Skeletal muscle tissue (tissue), 4 donors: Measurements from ENCODE around the gene PLPP1. TPM values are rescaled to one million over a fixed set of nuclear protein-coding genes. Genes with fewer than 3 reads are reported as not detected.

Experiments used
- H3K27ac ChIP-seq: one replicate; pipeline ENCODE4 v1.7.0; 2013; ENCODE audit warnings: mild to moderate bottlenecking, low read depth, low read length, inconsistent platforms
- H3K27me3 ChIP-seq, 3 donors: one replicate each; pipeline ENCODE4 v1.7.0; 2013; ENCODE audit warnings: low read length in 3 of 3; ENCODE audit not compliant: control insufficient read depth in 3 of 3, insufficient read depth in 3 of 3
- H3K36me3 ChIP-seq, 3 donors: one replicate each; pipeline ENCODE4 v1.7.0; 2013; ENCODE audit warnings: low read length in 3 of 3; ENCODE audit not compliant: control insufficient read depth in 3 of 3, insufficient read depth in 3 of 3
- H3K4me1 ChIP-seq, 3 donors: one replicate each; pipeline ENCODE4 v1.7.0; 2013; ENCODE audit warnings: low read length in 3 of 3, mild to moderate bottlenecking in 3 of 3; ENCODE audit not compliant: control insufficient read depth in 3 of 3, insufficient read depth in 3 of 3
- H3K4me3 ChIP-seq, 3 donors: one replicate each; pipeline ENCODE4 v1.7.0; 2013; ENCODE audit warnings: low read length in 3 of 3
- H3K9ac ChIP-seq, 3 donors: one replicate each; pipeline ENCODE4 v1.7.0; 2013; ENCODE audit warnings: low read length in 3 of 3, mild to moderate bottlenecking in 3 of 3, moderate library complexity in 2 of 3, low read depth in 1 of 3
- H3K9me3 ChIP-seq, 3 donors: one replicate each; pipeline ENCODE4 v1.7.0; 2013; ENCODE audit warnings: low read length in 3 of 3; ENCODE audit not compliant: control insufficient read depth in 3 of 3
- total RNA-seq: library from RNA; depleted of rRNA; stranded (reverse); fragments of >200 nt; gene quantifications from one replicate; pipeline ENCODE4 v1.2.3, GENCODE V29; 2014
- donor health status: Osteomylitis.

PLPP1 gene
- 101 TPM for total RNA-seq

DNA sequence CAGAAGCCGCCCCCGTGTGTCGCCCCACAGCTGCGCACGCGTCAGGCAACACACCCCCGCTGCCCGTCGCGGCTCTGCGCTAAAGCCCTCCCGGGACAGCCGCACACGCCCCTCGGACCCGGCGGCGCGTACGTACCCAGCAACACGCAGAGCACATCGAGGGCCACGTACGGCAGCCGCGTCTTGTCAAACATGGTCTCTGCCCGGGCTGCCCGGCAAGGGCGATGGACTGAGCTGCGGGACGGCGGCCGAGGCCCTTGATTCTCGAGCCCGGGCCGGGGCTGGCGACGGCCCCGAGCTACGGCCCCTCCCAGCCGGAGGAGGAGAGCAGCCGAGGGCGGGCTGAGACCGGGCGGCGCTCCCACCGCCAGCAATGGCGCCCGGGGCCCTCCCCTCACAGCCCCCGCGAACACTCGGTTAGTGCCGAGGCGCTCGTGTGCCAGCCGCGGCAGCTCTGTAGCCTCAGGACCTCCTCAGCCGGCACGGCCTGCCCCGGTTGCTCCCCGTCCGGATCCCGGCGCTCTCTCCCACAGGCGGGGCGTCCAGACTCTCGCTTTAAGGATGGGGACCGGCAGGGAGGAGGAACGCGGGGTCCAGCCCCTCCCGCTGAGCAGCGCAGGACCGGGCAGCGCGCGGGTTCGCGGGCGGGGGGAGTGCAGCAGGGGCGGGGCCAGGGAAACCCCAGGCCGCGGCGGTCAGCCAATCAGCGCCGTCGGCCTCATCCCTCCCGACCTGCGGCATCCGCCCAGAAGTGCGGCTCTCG, at the start of gene PLPP1:
Gene PLPP1, minus strand, starts transcription at position 529 of the 763 bp plus-strand sequence. Its CDS starts 335 bp downstream, at position 194.
- H3K9me3 ChIP-seq, result no peaks in the 10 kb centered on the region
- peaks cover 0 to 4% (median 3%) of the 10 kb centered on the region in 3 donors for H3K36me3 ChIP-seq
- no peaks in the 10 kb centered on the region for H3K27me3 ChIP-seq
- H3K27ac ChIP-seq, result peak within 1 kb of the TSS; percentile 80
- peak within 1 kb of the TSS; percentile 88 to 93 (median 93) for H3K9ac ChIP-seq
- peak within 1 kb of the TSS; percentile 94 to 96 (median 95) for H3K4me3 ChIP-seq
- peaks cover 6 to 13% (median 10%) of the 10 kb centered on the region in 3 donors for H3K4me1 ChIP-seq

DNA sequence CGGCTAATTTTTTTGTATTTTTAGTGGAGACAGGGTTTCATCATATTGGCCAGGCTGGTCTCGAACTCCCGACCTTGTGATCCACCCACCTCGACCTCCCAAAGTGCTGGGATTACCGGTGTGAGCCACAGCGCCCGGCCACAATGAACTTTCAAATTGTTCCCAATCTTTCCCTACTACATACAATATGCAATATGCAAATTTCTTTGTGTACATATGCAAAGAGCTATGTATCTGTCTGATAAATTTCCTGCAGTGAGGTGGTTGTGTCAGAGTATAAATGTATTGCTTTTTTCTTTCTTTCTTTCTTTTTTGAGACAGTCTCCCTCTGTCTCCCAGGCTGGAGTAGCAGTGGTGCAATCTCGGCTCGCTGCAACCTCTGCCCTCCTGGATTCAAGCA, 48.8 kb upstream of the PLPP1 start:
- Histone ChIP-seq H3K27me3 (no peaks in the 10 kb centered on the region), H3K9me3 (no peaks in the 10 kb centered on the region), H3K4me3 (no peak overlapping the region), H3K4me1 (peaks cover 2 to 15% (median 3%) of the 10 kb centered on the region in 3 donors), H3K9ac (no peak overlapping the region), H3K27ac (no peak overlapping the region), H3K36me3 (no peaks in the 10 kb centered on the region)

DNA sequence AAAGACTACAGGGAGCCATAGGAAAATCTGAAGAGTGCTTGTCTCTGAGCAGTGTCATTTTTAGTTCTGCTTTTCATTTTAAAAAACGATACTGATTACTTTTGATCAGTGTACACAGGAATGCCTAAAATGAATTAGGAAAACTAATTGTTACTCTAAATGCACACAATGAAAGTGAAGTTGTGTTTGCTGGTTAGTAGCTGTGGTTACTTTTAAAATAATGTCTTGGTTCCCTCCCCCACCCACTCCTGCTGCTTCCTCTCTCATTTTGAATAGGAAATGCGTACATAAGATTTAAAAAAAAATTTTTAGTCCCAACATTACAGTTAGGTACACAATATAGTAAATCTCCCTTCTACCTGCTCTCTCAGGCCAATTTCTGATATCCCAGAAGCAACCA, 47.5 kb upstream of the PLPP1 start:
- Histone ChIP-seq H3K4me1 (peaks cover 12 to 28% (median 13%) of the 10 kb centered on the region in 3 donors), H3K27ac (no peak overlapping the region)

DNA sequence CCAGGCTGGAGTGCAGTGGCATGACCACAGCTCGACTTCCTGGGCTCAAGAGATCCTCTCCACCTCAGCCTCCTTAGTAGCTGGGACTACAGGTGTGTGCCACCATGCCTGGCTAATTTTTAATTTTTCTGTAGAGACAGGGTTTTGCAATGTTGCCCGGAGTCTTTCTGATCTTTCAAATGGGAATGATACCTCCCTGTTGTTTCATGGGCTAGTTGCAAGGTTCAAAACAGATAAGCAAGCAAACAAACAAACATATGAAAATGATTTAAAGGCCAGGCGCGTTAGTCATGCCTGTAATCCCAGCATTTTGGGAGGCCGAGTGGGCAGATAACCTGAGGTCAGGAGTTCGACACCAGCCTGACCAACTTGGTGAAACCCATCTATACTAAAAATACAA, 45.3 kb upstream of the PLPP1 start:
- no peaks in the 10 kb centered on the region for H3K36me3 ChIP-seq
- H3K9me3 ChIP-seq, result no peaks in the 10 kb centered on the region
- no peaks in the 10 kb centered on the region for H3K27me3 ChIP-seq
- peaks cover 16 to 31% (median 19%) of the 10 kb centered on the region in 3 donors for H3K4me1 ChIP-seq
- H3K9ac ChIP-seq, result no peak overlapping the region
- H3K27ac ChIP-seq, result no peak overlapping the region
- no peak overlapping the region for H3K4me3 ChIP-seq

More for the DNA sequence above, 47.5 kb upstream of the PLPP1 start:
- Histone ChIP-seq H3K9ac (no peak overlapping the region), H3K4me3 (no peak overlapping the region), H3K36me3 (no peaks in the 10 kb centered on the region), H3K27me3 (no peaks in the 10 kb centered on the region), H3K9me3 (no peaks in the 10 kb centered on the region)

DNA sequence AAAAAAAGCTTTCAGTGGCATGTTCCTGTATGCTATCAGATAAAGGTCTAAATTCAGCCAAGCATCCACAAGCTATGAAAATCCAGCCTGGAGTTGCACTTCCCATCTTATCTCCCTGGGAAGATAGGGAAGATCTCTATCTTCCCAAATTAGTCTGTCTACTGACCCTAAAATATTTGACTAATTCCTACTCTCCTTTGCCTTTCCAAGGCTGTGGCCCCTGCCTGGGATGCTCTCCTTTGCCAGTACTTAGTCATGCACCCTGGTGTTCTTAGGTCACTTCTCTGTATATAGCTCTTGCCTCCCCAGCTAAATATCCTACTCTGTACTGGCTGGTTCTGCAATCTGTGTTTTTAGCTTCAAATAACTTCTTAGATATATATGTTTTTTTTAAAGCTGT, 44.0 kb upstream of the PLPP1 start:
- Histone ChIP-seq H3K4me3 (no peak overlapping the region), H3K27ac (peak overlapping the region; percentile 33), H3K36me3 (no peaks in the 10 kb centered on the region), H3K9me3 (no peaks in the 10 kb centered on the region), H3K9ac (no peak overlapping the region), H3K4me1 (peaks cover 16 to 27% (median 19%) of the 10 kb centered on the region in 3 donors), H3K27me3 (no peaks in the 10 kb centered on the region)

DNA sequence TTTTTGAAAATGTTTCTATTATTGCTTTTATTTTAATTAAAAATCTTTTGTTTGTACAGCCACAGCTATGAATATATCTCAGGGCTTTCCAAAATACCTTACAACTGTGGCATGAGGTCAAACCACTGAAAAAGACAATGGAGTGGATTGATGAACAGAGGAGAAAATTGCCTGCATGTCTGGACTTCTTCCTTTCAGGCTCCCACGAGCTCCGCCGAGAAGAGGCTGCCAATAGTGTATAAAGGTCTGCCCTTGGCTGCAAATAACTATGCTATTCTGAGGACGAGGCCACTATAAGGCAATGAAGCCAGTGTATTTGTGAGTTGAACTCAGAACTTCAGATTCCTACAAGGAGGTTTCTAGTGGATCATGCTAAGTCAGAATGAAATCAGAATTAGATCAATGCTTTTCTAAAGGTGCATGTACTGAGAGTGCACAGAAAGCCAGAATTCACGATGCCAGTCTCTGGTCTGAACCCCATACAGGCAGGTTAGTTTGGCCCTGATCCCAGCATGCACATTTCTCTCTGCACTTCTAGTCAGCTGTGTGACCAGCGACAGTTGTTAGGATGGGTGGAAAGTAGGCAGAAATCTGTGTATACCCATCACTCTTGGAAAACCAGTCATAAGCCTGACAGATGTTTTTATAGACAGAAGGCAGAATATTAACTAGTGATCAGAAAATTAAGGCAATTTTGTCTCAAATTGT, 42.7 kb upstream of the PLPP1 start:
- Histone ChIP-seq H3K4me3 (peak overlapping the region; percentile 4 to 26 (median 25)), H3K9me3 (no peaks in the 10 kb centered on the region), H3K9ac (peak overlapping the region in 1 of 3 donors; percentile 17), H3K4me1 (peaks cover 16 to 27% (median 19%) of the 10 kb centered on the region in 3 donors), H3K27me3 (no peaks in the 10 kb centered on the region), H3K27ac (peak overlapping the region; percentile 33), H3K36me3 (no peaks in the 10 kb centered on the region)

DNA sequence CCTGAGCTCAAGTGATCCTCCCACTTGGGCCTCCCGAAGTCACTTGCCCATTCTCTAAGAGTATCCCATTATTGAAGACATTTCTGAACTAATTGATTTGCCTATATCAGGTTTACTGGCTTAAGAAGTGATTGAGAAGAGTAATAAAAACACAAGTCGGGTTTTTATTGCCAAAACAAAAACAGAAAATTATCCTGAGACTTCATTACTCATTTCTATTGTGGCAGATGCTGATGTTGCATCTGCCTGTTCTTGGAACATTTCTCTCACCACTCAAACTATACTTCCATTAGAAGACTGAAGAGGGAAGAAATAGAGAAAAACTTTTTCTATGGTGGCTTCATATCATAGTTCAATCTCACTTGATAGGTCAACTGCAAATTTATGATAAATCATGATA, 41.9 kb upstream of the PLPP1 start:
- Histone ChIP-seq H3K36me3 (no peaks in the 10 kb centered on the region), H3K27me3 (no peaks in the 10 kb centered on the region), H3K9me3 (no peaks in the 10 kb centered on the region), H3K4me1 (peaks cover 16 to 27% (median 19%) of the 10 kb centered on the region in 3 donors), H3K9ac (no peak overlapping the region), H3K27ac (peak overlapping the region; percentile 4), H3K4me3 (no peak overlapping the region)

DNA sequence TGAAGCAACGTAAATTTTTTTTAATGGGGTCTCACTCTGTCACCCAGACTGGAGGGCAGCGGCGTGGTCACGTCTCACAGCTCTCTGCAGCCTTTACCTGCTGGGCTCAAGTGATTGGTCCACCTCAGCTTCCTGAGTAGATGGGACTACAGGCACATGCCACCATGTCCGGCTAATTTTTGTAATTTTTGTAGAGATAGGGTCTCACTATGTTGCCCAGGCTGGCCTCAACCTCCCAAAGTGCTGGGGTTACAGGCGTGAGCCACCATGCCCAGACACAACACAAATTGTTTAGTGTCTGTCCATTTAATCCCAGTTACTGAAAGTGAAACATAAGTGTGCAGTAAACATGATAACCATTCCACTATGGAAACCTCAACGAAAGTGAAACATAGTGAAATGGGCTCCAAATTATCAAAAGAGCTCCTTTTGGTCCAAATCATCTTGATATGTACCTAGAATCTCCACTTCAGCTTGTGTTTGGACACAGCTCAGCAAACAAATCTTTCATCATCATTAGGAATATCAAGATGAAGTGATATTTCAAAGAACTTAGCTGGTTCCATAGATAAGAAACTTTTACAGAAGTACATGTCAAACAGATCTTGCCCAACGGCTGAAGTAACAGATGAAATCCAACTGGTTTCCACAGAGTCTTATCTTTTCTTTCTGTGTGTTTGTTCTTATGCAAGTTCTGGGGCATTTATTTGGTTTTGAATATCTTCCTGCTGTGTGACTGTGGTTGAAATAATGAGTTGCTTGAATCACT, 41.2 kb upstream of the PLPP1 start:
- peak overlapping the region; percentile 4 for H3K27ac ChIP-seq
- H3K4me3 ChIP-seq, result no peak overlapping the region

DNA sequence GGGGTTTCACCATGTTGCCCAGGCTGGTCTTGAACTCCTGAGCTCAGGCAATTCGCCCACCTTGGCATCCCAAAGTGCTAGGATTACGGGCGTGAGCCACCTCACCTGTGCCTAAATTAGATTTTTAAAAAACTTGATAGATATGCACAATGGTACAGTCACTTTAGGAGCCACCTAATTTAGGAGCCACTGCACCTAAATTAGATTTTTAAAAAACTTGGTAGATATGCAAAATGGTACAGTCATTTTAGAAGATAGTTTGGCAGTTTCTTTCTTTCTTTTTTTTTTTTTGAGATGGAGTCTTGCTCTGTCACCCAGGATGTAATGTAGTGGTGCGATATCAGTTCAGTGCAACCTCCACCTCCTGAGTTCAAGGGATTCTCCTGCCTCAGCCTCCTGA, 37.8 kb upstream of the PLPP1 start:
- Histone ChIP-seq H3K9me3 (no peaks in the 10 kb centered on the region), H3K9ac (no peak overlapping the region), H3K36me3 (no peaks in the 10 kb centered on the region), H3K27me3 (no peaks in the 10 kb centered on the region), H3K4me3 (no peak overlapping the region), H3K27ac (no peak overlapping the region), H3K4me1 (peaks cover 12 to 21% (median 13%) of the 10 kb centered on the region in 3 donors)

More for the DNA sequence above, 41.2 kb upstream of the PLPP1 start:
- Histone ChIP-seq H3K9me3 (no peaks in the 10 kb centered on the region), H3K9ac (no peak overlapping the region), H3K4me1 (peaks cover 16 to 27% (median 19%) of the 10 kb centered on the region in 3 donors), H3K36me3 (no peaks in the 10 kb centered on the region), H3K27me3 (no peaks in the 10 kb centered on the region)
